ENCODE results near the gene RAD52.

DNA sequence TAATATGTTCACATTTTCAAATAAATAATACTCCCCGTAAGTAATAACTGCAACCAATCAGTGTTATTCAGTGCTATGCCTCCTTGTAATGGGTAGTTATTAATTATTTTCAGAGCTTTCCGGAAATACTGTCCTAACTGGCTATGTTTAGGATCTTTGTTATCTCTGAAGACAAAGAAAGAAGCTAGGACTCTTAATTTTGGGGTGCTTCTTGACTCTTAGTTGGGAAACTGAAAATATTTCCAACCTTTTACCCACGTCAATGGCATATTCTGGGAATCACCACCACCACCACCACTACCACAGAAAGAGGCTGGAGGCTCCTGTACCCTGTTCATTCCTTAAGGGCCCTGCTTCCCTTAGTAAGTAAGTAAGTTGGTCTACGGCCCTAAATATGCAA lies 39.1 kb downstream of the RAD52 start:
- TF ChIP-seq, protein P1, sequence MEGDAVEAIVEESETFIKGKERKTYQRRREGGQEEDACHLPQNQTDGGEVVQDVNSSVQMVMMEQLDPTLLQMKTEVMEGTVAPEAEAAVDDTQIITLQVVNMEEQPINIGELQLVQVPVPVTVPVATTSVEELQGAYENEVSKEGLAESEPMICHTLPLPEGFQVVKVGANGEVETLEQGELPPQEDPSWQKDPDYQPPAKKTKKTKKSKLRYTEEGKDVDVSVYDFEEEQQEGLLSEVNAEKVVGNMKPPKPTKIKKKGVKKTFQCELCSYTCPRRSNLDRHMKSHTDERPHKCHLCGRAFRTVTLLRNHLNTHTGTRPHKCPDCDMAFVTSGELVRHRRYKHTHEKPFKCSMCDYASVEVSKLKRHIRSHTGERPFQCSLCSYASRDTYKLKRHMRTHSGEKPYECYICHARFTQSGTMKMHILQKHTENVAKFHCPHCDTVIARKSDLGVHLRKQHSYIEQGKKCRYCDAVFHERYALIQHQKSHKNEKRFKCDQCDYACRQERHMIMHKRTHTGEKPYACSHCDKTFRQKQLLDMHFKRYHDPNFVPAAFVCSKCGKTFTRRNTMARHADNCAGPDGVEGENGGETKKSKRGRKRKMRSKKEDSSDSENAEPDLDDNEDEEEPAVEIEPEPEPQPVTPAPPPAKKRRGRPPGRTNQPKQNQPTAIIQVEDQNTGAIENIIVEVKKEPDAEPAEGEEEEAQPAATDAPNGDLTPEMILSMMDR (IDR thresholded peaks at IDR 0.05), result no peak
- no peak for TF ChIP-seq POLR2A (IDR thresholded peaks at IDR 0.05)

Data from prostate gland (tissue), 2 donors.